Activated CD8-positive, alpha-beta memory T cell treated with anti-CD3 and anti-CD28 coated beads for 36 hours (primary cell): ENCODE results near the gene ANO8. TPM values are rescaled to one million over a fixed set of nuclear protein-coding genes. Genes with fewer than 3 reads are reported as not detected.

Experiments
- CTCF ChIA-PET: fragments of 350-600 bp; sonication (Branson Sonifier 250); formaldehyde crosslinking; loops from one replicate; lab custom pipeline; 2021; ENCODE audit warnings: antibody characterized with exemption; lab: Charles Lee
- POLR2A ChIA-PET: fragments of 350-600 bp; sonication (Branson Sonifier 250); formaldehyde crosslinking; loops from one replicate; lab custom pipeline; 2021; ENCODE audit warnings: antibody characterized with exemption; lab: Charles Lee
- total RNA-seq, 2 experiments: library from RNA; stranded (reverse); gene quantifications; one replicate each; pipeline ENCODE4 v1.2.3, GENCODE V29; 2021

ANO8 gene
- total RNA-seq, 2 experiments from 2014 or later, result 3.2 TPM

DNA sequence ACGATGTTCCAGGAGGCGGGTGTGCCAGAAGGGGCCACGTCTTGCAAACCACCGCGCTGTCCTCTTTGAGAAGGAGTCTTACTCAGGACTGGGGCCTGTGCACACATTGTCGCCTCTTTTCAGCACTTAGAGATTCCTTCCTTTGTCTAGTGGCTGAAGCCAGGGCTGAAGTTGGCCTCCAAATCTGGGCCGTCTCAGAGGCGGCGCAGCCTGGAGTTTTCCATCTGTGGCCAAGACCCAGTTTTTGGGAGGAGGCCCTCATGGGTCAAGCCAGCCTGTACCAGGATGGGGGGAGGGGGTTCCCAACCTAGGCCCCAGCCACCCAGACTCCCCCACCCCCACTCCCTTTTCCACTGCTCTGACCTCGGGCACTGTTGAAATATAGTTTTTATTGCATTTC is 11.8 kb downstream of the ANO8 start:
- ChIA-PET POLR2A (interaction anchor here (0.5 kb wide), 1 partner anchor 103 kb away, joined by 3 read pairs; no protein-coding TSS in a partner anchor), CTCF (no interaction called here)

DNA sequence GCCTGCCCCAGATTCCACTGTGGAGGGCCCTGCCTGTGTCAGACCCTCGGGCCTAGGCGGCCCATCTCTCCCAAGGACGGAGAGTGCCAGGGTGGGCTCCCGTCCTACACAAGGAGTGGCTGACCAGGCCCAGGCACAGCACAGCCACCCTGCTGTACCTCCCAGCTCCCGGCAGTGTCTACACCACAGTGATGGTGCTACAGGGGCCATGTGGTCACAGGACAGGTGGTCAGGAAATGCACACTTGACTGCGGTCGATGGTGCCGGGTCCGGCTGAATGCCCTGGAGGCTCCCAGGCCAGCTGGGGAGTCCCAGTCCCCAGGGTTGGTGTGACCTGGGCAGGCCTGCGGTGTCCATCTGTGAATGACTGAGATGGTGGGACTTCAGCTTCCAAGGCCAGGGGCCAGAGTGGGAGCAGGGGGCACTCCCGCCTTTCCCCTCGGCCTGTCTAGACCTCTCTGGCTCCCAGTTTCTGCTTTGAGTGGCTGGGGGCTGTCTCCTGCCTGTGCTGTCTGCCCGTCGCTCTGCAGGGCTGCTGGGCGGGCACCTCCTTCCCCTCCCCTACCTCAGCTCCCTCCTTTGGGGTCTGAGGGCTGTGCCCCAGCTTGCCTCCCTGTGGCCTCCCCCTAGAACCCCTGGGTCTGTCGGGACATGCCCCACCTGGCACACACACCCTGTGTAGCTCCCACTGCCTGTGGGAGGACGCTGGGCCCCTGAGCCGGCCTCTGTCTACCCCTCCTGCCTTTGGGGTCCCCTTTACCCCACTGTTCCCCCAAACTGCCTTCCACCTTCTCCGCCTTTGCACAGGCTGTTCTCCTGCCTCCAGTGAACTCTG is 12.8 kb downstream of the ANO8 start:
- CTCF ChIA-PET, result interaction anchor here (0.7 to 1.1 kb wide), 2 partner anchors 10 to 12 kb away, joined by 3 to 4 read pairs; no protein-coding TSS in a partner anchor

GRCh38 chr19:17320435-17320834 is 14.2 kb downstream of the ANO8 start:
- ChIA-PET POLR2A (no interaction called here), CTCF (interaction anchor here (0.9 kb wide), 1 partner anchor 10 kb away, joined by 3 read pairs; no protein-coding TSS in a partner anchor)

More for the DNA sequence above, 12.8 kb downstream of the ANO8 start:
- POLR2A ChIA-PET, result interaction anchor here (0.5 kb wide), 1 partner anchor 104 kb away, joined by 3 read pairs; no protein-coding TSS in a partner anchor

DNA sequence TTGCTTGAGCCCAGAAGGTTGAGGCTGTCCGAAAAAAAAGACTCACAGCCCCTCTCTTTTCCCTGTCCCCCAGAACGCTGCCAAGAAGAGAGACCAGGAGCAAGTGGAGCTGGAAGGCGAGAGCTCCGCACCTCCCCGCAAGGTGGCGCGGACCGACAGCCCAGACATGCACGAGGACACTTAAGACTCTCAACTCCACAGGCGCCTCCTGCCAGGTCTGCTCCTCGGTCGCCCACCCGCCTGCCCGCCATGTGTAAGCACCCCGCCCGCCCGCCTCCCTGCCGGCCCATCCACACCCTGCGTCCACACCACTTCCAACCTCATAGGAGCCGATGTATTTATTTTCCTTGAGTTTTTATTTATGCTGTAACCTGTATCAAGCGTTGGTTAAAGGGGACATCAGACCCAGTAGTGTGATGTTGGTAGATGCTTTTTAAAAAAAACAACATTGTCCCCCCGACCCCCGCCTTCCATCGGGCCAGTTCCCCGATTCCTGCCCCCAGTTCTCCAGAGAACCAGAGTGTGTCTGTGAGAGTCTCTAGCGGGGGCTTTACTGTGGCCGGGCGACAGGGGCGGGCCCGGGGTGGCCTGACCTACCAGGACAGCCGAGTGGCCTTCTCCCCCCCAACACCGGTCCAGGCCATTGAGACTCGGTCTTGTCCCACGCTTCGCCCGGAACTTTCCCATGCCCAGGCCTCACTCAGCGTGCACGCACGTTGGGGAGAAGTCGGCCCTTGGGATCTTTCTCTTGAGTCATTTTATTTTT is 15.0 kb downstream of the ANO8 start:
- ChIA-PET CTCF (no interaction called here), POLR2A (interaction anchor here (0.6 kb wide), 1 partner anchor 13 kb away, joined by 4 read pairs; no protein-coding TSS in a partner anchor)

GRCh38 chr19:17318966-17319365 is 15.7 kb downstream of the ANO8 start:
- ChIA-PET POLR2A (interaction anchor here (0.6 kb wide), 1 partner anchor 13 kb away, joined by 4 read pairs; no protein-coding TSS in a partner anchor), CTCF (no interaction called here)

GRCh38 chr19:17314007-17314593 is 20.6 kb downstream of the ANO8 start:
- ChIA-PET CTCF (no interaction called here), POLR2A (no interaction called here)

DNA sequence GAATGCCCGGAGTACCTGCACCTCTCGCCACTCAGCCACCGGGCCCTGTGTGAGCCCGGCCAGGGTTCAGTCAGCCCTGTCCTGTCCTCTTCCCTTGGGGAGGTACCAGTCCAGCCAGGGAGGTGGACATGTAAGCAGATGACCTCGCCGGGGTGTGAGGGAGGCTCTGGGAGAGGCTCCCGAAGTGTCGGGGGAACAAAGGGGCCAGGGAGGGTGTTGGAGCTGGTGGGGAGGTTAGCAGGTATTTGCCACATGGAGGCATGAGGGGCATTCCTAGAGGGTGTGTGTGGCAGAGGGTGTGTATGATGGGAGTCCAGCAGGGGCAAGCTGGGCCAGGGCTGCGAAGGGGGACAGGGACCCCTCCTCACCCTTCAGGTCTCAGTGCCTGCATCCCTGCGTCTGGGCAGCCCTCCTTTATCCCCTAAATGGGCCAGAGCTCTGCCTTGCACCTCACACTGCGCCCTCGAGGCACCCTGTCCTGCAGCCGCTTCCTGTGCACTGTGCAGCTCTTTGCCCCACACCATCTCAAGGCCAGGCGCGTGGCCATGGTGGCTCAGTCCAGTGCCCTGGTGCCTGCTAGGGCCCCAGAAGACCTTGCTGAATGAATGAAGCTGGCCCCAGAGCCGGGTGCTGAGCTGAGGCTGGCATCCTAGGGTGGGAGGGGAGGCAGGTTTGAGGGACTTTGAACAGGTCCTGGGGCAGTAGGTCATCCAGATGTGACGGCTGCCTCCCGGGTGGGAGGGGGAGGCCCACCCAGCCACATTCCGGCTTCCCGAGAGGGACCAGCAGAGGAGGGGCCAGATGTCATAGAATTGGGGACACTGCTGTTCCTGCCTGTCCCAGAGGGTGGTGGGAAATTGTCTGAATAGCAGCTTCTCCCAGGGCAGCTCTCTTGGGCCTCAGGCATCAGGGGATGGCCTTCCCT is 22.2 kb downstream of the ANO8 start:
- ChIA-PET CTCF (interaction anchor here (0.6 kb wide), 2 partner anchors 31 to 72 kb away, joined by 3 to 4 read pairs; no protein-coding TSS in a partner anchor), POLR2A (interaction anchor here (0.6 to 0.9 kb wide), 3 partner anchors 16 to 54 kb away, joined by 3 to 4 read pairs (median 3); no protein-coding TSS in a partner anchor)

- CTCF ChIA-PET, result interaction anchor here (0.6 kb wide), 1 partner anchor 573 kb away, joined by 3 read pairs; no protein-coding TSS in a partner anchor
- POLR2A ChIA-PET, result interaction anchor here (0.6 kb wide), 1 partner anchor 23 kb away, joined by 3 read pairs; no protein-coding TSS in a partner anchor
These were observed 23.0 kb downstream of the ANO8 start for GRCh38 chr19:17311455-17312188.

GRCh38 chr19:17309965-17310461 is 24.6 kb downstream of the ANO8 start:
- POLR2A ChIA-PET, result interaction anchor here (0.5 to 1.2 kb wide), 3 partner anchors 18 to 86 kb away, joined by 3 to 4 read pairs (median 3); partner anchors contain the start of gene ANO8
- CTCF ChIA-PET, result interaction anchor here (0.6 to 1.4 kb wide), 4 partner anchors 11 to 139 kb away, joined by 3 to 6 read pairs (median 4); no protein-coding TSS in a partner anchor

DNA sequence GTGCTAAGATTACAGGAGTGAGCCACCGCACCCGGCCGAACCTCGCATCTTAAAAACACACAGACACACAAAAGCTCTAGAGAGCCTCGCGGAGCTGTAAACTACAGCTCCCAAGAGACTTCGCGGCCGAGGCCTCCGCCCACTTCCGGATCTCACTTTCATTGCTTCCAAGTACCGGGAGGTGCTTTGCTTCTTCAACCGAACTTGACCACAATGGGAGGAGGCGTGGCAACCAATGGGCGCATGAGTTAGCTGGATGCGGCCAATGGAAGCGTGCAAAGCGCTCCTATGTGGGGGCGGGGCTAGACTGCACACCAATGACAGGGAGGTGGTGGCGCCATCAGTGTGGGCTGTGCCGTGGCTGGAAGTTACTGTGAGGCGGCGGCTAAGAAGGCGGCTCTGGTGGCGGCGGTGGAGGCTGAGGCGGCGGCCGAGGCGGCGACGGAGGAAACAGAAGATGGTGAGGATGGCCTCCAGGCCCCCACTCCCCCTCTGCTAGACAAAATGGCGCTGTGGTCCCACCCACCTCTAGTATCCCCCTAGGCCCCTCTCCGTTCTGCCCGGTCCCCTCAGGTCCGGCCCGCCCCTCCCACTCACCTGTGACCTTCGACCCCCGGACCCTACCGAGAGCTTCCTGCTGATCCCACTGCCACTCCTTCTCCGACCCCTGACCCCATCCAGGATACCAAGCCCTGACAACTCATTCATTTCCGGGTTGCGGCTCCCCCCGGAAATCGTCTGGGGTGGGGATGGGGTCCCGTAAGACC is 25.3 kb downstream of the ANO8 start, which contains the start of gene DDA1:
Gene DDA1, plus strand, starts transcription at position 366 of the 767 bp plus-strand sequence. Its CDS starts 92 bp downstream, at position 458.
- ChIA-PET POLR2A (interaction anchor here (0.5 to 1.2 kb wide), 8 partner anchors 19 to 967 kb away, joined by 3 to 4 read pairs (median 3); partner anchors contain the start of genes ANO8 and GTPBP3), CTCF (interaction anchor here (0.5 to 1.4 kb wide), 8 partner anchors 11 to 325 kb away, joined by 3 to 6 read pairs (median 3); partner anchors contain the start of gene ANO8)

DNA sequence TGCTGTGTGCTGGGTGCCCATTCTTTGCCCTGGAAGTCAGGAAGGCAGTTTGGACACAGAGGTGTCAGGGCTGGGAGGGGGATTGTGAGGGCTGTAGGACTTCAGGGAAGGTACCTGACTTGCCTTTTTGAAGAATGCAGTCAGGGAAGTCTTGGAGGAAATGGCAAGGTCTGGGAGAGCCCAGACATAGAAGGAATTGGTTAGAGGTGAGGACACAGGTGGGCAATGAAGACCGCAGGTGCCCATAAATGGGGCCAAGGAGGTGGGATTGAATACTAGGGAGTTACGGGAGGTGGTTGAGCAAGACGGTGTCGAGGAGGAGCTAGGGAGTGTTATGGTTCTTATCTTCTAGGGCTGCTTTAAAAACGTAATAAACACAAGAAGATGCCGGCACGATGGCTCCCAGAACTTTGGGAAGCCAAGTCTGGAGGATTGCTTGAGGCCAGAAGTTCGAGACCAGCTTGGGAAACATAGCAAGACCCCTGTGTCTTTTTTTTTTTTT is 26.7 kb downstream of the ANO8 start:
- CTCF ChIA-PET, result interaction anchor here (0.7 kb wide), 1 partner anchor 137 kb away, joined by 3 read pairs; no protein-coding TSS in a partner anchor

DNA sequence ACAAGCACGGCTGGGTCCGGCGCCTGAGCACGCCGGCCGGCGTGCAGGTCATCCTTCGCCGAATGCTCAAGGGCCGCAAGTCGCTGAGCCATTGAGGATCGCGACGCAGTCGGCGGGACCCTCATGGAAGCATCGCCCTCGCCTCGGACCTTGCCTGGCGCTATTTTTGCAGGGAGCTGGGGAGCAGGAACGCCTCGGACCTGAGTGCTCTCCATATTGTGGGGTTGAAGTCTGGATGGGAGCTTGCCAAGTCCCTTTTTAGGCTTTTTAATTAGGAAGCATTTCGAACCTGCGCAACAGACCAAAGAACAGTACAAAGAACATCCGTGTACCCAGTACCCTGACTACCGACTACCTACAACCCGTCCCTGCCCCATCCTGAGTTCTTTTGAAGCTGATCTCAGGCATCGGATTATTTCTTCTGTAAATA is 28.4 kb downstream of the ANO8 start:
- ChIA-PET CTCF (interaction anchor here (0.6 to 1.3 kb wide), 2 partner anchors 11 to 25 kb away, joined by 5 to 7 read pairs; partner anchors contain the start of gene ANKLE1), POLR2A (interaction anchor here (0.6 to 0.7 kb wide), 2 partner anchors 13 to 32 kb away, joined by 4 read pairs; no protein-coding TSS in a partner anchor)

More for the DNA sequence above, 26.7 kb downstream of the ANO8 start:
- POLR2A ChIA-PET, result interaction anchor here (0.6 kb wide), 1 partner anchor 972 kb away, joined by 12 read pairs; no protein-coding TSS in a partner anchor

GRCh38 chr19:17305517-17306284 is 29.0 kb downstream of the ANO8 start, which contains the start of gene MRPL34:
Gene MRPL34, plus strand, starts transcription at chr19:17305872. Its CDS starts 21 bp downstream, at chr19:17305893.
- ChIA-PET CTCF (interaction anchor here (0.6 to 2.1 kb wide), 11 partner anchors 10 to 1463 kb away, joined by 3 to 16 read pairs (median 4); partner anchors contain the start of genes ANKLE1 and ANO8), POLR2A (interaction anchor here (0.7 to 1.0 kb wide), 4 partner anchors 11 to 39 kb away, joined by 3 to 4 read pairs (median 4); partner anchors contain the start of gene BABAM1)

DNA sequence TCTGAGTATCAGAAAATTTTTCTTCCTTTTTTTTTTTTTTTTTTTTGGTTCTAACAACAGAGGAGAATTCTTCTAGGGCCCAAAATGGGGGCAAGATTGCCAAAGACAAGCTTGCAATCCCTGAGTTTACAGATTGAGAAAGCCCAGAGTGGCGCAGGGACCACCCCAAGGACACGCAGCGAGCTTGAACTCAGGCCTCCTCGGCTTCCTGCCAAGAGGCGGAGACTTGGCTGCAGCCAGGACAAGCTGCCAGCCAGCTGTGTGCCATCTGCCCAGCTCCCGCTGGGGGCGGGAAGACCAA is 29.5 kb downstream of the ANO8 start:
- POLR2A ChIA-PET, result interaction anchor here (0.7 to 1.0 kb wide), 3 partner anchors 11 to 38 kb away, joined by 3 to 4 read pairs (median 4); partner anchors contain the start of gene BABAM1
- CTCF ChIA-PET, result interaction anchor here (0.6 to 2.1 kb wide), 11 partner anchors 10 to 1463 kb away, joined by 3 to 16 read pairs (median 4); partner anchors contain the start of genes ANKLE1 and ANO8
